Fibroblast of skin of left biceps (primary cell): ENCODE data around the gene GRXCR2.
"Not testable (repeated sequence)": the region's sequence is repeated elsewhere in the genome, so short reads cannot be mapped to it uniquely, and the experiment has no call there.

Experiments used
- DNase-seq, 2 experiments: peaks; one replicate each; pipeline ENCODE4 v3.0.0-alpha.2; 2013; ENCODE audit warnings: low read depth in 2 of 2

Gene GRXCR2

GRCh38 chr5:145872914-145873313 lies at the start of gene GRXCR2:
Gene GRXCR2, minus strand, starts transcription at chr5:145873014. Its CDS starts 46 bp downstream, at chr5:145872968.
- no peak for DNase-seq

GRCh38 chr5:145922059-145922458 lies 49.2 kb upstream of the GRXCR2 start:
- no peak for DNase-seq

- no peak for DNase-seq
These were observed 48.4 kb upstream of the GRXCR2 start for GRCh38 chr5:145921211-145921610.

GRCh38 chr5:145920542-145921210 lies 47.9 kb upstream of the GRXCR2 start:
- DNase-seq = no peak

GRCh38 chr5:145919413-145919812 lies 46.6 kb upstream of the GRXCR2 start:
- DNase-seq = no peak

- DNase-seq = no peak
These were observed 45.6 kb upstream of the GRXCR2 start for GRCh38 chr5:145918397-145918796.

- DNase-seq = no peak
These were observed 44.5 kb upstream of the GRXCR2 start for GRCh38 chr5:145917288-145917687.

GRCh38 chr5:145915970-145916638 lies 43.3 kb upstream of the GRXCR2 start:
- DNase-seq = no peak

- DNase-seq = no peak
These were observed 40.9 kb upstream of the GRXCR2 start for GRCh38 chr5:145913701-145914100.

- DNase-seq = no peak
These were observed 39.8 kb upstream of the GRXCR2 start for GRCh38 chr5:145912594-145912993.

GRCh38 chr5:145912019-145912418 lies 39.2 kb upstream of the GRXCR2 start:
- no peak for DNase-seq

GRCh38 chr5:145911164-145911563 lies 38.4 kb upstream of the GRXCR2 start:
- no peak for DNase-seq

- no peak for DNase-seq
These were observed 35.6 kb upstream of the GRXCR2 start for GRCh38 chr5:145908206-145908960.

GRCh38 chr5:145906401-145906800 lies 33.6 kb upstream of the GRXCR2 start:
- DNase-seq = no peak

- no peak for DNase-seq
These were observed 31.9 kb upstream of the GRXCR2 start for GRCh38 chr5:145904743-145905142.

- peak; percentile 34 to 45 for DNase-seq
These were observed 31.1 kb upstream of the GRXCR2 start for GRCh38 chr5:145903867-145904266.

- DNase-seq = no peak
These were observed 30.3 kb upstream of the GRXCR2 start for GRCh38 chr5:145903113-145903512.

- peak; percentile 17 to 20 for DNase-seq
These were observed 29.6 kb upstream of the GRXCR2 start for GRCh38 chr5:145902421-145902820.

GRCh38 chr5:145898171-145898570 lies 25.4 kb upstream of the GRXCR2 start:
- DNase-seq = no peak

GRCh38 chr5:145891378-145891777 lies 18.6 kb upstream of the GRXCR2 start:
- DNase-seq = not testable (repeated sequence)

- no peak for DNase-seq
These were observed 16.8 kb upstream of the GRXCR2 start for GRCh38 chr5:145889611-145890010.

GRCh38 chr5:145887976-145888574 lies 15.3 kb upstream of the GRXCR2 start:
- peak in 1 of 2 experiments; percentile 9 for DNase-seq
